ENCODE measurements around the gene EMC9.

EMC9 gene, protein sequence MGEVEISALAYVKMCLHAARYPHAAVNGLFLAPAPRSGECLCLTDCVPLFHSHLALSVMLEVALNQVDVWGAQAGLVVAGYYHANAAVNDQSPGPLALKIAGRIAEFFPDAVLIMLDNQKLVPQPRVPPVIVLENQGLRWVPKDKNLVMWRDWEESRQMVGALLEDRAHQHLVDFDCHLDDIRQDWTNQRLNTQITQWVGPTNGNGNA

DNA sequence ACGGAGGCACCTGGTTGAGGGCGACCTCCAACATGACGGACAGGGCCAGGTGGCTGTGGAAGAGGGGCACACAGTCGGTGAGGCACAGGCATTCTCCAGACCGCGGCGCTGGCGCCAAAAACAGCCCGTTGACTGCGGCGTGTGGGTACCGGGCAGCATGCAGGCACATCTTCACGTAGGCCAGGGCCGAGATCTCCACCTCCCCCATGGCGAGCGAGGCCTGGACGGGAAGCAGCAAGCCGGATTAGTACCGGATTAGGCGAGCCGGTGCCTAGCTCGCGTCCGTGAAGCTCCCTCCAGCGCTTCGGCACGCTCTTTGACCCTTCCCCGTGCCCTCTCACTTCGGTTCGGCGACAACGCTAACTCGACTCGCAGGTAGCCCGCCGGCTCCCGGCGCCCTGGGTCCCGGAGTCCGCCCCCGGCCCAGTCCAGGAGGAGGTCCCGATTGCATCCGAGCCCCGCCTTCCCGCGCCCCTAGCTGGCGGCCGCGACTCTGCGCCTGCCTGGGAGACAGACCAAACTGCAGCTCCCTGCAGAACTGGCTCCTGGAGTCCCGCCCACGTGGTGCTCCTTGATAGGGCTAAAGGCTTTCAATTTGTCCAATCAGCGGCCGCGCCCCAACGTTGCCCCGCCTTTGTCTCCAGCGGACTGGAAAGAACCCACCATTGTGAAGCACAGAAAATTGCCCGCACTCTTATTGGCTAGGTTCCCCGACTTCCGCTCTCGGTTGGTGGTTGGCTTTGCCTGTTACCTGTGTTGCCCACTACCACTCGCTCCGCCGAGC, at the start of gene EMC9:
TSS of gene EMC9 (minus strand) at position 495 of the 784 bp plus-strand sequence. CDS start at position 208, 287 bp downstream.
- peak; percentile 99 for DNase-seq

DNA sequence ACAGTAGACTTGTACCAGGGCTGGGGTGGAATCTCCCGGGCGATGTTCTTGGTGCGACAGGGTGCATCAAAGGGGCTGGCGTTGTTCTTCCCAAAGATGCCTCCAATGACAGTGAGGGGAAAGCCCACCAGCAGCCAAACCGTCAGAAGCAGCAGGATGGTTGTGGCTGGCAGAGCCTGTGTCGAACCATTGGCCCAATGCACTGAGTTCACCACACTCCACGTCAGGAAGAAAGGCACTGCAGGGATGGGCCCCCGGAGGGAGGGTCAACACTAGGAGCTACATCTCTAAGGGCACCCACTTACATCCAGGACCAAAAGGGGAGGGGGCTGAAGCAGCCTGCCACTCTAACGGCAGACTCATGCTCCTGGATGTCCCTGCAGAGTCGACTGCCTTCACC, 49.0 kb upstream of the EMC9 start:
- DNase-seq, result no peak

DNA sequence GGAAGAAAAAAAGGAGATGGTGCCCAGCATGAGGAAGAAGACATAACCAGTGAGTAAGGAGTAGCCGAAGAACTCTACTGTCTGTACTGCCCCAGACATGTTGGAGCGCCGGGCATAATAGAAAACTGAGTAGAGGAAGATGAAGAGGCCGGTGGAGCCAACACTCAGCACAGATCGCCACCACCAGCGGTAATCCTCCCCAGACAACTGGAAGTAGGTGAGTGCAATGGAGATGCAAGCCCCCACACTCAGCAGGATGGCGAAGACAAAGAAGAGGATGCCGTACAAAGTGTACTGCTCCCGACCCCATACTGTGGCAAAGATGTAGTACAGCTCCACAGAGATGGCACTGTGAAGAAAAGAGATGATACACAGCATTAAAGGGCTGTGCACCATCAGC, 48.1 kb upstream of the EMC9 start:
- no peak for DNase-seq

DNA sequence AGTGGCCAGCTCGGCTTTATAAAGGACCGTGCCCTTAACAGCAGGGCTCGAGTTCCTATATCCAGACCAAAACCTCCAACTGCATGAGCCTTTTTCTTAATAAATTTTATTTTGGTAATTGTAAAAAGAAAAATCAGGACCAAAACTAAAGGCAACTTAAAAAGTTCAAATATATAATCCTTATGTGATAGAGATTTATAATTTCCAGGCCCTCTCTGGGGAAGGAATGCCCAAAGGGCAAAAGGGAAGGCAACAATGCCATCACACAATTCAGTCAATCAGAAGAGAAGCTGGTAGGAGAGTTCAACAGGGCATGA, 47.6 kb upstream of the EMC9 start:
- DNase-seq, result no peak

DNA sequence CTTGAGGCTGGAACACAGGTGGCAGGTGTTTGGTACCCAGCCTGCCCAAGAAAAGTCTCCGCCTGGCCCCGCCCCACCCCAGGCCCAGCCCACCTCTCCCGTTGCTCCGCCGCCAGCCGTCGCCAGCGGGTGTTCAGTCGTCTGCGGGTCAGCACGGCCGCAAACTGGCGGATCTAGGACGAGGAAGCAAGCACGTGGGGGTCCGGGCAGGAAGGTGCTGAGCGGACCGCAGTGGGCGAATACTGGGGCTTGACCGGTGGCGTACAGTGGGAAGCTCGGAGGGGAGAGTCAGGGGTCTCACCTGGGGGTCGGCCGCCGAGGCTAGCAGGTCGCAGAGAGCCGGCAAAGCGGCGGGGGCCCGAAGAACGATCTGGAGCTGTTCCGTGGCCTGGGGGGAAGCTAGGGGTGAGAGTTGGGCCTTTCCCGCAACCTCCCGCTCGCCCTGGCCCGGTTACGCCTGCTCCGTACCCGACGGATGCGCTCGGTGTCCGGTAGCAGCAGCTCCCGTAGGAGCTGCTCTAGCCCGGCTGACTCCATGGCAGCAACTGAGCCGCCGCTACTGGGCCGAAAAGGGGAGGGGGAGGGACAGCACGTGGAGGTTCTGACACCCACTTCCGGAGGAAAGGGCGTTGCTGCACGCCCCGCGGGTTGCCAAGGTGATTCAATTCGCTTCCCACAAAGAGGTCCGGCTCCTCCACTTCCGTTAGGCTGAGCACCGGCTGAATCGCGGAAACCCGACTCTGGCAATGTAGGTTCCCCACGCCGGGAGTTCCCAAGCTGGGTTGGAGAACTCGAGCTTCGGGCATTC, 47.1 kb upstream of the EMC9 start, which contains the start of gene IPO4:
TSS of gene IPO4 (minus strand) at position 566 of the 808 bp plus-strand sequence. CDS start at position 537, 29 bp downstream.
- peak; percentile 92 for DNase-seq

DNA sequence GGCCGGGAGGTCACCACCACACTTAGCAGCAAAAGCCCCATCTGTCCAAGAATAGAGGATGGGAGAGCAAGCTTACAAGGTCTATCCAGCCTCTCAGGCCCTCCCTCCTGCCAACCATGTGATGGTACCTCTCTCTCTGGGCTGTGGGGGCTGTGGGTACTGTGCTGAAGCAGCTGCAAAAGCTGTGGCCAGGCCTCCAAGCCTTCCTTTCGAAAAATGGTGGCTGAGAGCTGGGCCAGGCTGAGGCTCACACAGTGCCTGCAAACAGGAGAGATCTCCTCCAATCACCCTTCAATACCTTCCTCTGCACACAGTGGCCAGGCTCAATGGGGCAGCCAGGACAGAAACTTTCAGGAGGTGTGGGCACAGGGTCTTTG, 46.1 kb upstream of the EMC9 start:
- DNase-seq, result no peak

DNA sequence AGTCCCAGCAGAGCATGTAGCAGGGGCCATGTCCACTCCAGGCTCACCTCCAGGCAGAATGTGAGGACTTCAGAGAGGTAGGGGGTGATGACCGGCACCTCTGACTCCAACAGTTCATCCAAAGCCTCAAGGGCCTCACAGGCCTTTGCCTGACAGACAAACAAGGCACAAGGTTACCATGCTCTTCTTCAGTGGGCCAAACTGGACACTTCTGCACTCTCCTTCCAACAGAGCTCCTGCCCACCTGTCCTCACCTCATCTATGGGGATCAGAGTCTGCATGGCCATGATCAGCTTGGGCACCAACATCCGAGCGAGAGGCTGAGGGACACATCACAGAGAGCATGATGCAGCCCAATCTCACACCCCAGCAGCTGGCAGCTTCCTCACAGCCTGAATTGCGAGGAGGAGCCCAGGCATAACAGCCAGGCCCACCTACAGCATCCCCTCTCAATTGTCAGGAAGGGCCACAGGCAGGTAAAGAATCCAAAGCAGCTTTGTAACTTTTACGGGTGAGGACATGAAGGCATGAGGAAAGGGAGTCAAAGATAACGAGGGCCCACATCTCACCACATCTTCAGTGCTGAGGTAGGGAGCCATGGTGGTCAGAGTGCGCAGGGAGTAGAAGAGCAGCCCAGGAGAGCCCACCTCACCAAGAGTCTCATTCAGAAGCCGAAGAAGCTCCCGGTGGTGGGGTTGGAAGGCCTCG, 45.6 kb upstream of the EMC9 start:
- no peak for DNase-seq

DNA sequence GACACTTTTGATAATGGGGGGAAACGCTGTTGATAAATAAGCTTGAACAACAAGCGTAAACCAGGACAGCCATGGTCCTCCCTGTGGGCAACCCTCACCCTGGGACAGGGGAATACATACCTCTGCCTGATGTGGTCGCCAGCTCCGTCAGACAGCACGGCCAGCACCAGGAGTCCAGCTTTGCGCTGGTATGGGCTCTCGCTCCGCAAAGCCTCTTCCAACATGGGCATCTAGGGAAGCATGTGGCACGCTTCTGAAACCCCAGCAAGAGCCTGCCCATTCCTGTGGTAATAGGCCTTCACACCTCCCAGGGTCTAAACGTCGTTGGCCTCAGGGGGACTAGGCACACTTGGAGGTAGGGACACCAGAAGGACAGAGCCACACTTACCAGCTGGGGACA, 44.4 kb upstream of the EMC9 start:
- no peak for DNase-seq

DNA sequence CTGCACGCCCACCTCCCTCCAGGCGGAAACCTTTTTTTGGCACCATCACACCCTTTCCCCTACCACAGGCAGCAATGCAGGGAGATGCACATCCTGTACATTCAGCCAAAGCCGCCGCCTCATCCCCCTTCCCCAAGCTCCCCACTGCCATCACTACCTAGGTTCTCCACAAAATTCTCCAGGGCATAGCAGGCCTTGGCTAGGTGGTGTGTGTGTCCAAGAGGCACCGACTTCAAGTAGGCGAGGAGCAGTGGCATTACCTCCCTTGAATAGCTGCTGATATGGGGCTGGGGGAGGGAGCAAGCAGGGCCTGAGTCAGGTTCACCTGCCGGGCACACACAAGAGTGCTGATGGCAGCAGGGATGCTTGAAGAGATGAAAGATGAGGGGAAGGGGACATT, 43.6 kb upstream of the EMC9 start:
- DNase-seq, result no peak

DNA sequence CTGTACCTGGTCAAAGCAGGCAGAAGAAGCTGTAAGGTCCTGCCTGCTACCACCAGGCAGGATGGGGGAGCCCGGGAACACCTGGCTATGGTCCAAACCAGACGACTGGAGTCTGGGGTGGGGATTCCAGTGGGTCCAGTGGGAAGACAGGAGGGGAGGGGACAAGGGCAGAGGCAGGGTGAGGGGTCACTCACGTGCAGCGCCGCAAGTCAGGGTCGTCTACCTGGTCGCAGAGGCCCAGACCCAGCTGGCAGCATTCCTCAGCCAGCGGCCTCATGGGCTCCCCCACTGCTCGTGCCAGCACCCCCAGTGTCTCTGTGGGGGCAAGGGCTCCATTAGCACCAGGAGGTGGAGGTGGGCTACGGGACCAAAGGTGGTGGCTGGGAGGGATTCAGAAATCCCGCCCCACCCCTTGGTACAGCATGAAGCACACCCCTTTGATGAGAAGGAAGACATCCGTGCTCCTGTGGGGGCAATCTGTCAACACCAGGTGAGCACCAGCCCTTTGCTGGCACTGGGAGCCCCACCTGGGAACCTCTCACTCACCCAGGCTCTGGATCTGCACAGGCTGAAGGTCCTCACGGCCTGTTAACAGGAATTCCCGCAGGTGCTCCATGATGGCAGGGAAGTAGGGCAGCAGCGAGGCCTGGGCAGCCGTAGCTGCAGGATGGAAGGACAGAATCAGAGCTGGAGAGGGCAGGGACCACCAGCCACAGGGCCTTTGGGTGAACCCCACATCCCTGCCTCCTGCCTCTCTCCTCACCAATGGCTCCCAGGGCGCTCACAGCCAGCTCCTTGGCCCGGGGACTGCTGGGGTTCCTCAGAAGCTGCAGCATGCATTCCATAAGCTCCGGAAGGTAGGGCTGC, 42.9 kb upstream of the EMC9 start:
- no peak for DNase-seq

DNA sequence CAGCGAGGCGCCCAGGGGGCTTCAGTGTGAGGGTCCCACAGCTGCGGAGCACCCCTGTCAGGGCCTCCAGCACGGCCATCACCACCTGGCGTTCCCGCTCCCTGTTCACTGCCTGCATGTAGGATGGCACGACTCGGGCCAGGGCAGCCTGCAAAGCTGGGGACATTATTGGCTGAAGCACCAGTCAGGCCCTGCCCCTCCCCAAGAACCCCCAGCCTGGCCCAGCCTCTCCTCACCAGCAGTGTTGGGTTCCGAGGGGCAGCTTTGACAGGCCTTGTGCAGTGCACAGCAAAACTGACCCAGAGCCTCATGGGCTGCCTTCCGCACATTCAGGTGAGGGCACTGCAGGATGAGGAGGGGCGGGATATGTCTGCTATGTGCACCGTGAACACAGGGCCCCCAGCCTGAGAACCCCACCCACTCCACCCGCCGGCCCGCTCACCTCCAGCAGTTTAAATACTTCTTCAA, 41.7 kb upstream of the EMC9 start:
- no peak for DNase-seq

DNA sequence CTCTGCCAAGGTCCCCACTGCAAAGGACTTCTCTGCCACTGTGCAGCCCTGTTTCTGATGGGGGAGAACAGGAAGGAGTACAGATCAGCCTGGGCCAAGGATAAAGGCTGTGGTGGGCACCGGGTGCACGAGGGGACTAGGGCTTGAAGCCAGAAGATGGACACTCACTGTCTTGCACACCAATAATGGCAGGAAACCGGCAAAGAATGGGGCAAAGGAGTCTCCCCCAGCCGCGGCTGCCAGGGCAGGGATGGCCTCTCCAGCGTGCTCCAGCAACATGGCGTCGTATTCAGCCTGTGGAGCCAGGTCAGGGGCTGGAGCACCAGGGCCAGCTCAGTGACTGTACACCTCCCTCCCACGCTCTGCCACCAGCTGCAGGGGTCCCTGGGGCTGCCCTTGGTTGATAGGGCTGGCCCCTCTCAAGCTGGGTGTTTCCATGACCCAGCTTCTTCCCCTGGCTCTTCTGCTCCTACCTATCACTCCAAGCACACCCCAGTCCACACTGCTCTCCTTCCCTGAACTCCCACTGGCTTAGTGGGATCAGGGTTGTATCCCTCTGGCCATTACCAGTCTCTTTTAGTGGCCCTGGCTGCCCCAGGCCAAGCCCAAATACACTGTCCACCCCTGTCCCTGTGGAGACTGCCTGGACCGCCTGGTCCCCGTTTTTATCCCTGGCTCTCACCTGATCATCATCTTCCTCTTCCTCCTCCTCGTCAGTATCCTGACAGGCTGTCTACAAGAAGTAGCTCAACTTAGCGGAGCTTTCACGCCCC, 40.9 kb upstream of the EMC9 start:
- DNase-seq, result no peak

DNA sequence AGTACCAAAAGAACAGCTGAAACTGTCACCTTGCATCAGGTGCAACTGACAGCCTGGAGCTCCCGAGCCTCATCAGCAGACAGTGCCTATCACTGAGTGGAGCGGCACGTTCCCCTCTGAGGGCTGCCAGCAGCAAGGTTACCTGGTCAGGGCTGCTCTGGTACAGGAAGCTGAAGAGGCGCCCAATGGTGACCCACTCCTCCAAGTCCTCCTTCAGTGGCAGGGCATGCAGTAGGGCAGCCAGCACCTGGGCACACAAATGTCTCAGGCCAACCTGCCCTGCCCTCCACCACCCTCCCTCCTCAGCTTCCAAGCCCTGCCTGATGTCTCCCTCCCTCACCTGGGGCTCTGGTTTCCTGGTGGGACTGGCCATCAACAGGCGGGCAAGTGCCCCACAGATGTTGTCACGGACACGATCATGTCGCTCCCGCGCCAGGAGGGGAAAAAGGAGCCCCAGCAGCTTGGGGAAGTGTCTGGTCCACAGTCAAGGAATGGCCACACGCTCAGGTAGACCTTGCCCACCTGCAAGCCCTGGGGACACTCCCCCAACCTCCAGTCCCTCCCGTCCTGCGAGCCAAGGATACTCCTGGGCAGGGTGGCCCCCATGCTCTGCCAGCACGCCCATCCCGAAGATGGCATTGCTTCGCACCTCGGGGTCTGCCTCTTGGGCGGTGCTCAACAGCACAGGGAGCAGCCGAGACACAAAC, 40.1 kb upstream of the EMC9 start:
- no peak for DNase-seq

DNA sequence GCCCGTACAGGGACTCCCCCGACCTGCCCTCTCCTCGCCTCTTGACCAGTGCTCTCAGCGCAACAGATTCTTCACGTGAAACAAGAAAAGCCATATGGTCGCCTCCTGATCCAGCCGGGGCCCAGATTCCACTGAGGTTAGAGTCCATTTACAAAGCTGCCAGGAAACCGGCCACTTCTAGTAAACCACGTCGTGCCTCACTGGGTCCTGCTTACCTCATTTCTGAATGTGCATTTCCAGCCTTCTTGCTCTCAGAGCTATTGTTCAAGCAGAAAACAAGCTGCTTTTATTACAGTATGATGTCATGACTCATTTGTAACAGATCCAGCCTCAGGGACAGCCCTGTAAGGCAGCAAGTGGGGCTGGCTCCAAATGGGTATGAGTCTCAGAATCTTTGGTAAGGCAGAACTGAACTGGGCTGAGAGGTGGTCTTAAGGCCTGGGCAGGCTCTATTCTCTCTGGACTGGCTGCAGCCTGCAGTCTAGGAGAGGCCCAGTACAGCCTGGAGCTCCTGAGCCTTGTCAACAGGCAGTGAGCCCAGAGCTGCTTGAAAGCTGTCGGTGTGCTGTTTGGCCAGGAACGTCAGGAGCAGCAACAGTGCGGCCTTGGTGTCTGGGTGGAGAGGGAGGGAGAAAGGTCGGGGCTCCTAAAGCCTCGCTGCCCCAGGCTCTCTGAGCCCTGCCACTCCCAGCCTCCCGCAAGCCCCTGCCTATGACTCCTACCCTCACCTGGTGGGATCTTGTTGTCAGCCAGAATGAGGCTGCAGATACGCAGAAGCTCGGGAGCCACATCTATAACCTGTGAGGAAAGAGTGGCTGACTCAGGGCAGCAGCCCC, 38.8 kb upstream of the EMC9 start:
- no peak for DNase-seq

DNA sequence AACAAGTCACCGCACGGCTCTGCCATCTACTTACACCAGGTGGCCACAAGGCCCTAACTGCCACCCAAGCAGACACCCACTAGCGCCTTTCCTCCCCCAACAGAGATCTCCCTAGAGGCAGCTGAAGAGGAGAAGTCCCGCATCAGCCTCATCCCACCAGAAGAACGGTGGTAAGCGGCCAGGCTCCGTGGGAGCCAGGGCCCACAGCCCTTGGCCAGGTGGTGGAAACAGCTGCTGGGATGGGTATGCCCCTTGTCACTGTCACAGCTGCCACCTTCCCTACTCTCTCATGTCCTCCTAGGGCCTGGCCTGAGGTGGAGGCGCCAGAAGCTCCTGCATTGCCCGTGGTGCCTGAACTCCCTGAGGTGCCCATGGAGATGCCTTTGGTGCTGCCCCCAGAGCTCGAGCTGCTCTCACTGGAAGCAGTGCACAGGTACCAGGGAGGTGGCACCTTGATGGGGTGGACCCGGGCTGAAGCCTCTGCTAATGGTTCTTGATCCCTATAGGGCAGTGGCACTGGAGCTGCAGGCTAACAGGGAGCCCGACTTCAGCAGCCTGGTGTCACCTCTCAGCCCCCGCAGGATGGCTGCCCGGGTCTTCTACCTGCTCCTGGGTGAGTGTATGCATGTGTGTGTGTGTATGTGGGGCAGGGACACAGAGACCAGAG, 38.0 kb upstream of the EMC9 start:
- DNase-seq, result no peak

DNA sequence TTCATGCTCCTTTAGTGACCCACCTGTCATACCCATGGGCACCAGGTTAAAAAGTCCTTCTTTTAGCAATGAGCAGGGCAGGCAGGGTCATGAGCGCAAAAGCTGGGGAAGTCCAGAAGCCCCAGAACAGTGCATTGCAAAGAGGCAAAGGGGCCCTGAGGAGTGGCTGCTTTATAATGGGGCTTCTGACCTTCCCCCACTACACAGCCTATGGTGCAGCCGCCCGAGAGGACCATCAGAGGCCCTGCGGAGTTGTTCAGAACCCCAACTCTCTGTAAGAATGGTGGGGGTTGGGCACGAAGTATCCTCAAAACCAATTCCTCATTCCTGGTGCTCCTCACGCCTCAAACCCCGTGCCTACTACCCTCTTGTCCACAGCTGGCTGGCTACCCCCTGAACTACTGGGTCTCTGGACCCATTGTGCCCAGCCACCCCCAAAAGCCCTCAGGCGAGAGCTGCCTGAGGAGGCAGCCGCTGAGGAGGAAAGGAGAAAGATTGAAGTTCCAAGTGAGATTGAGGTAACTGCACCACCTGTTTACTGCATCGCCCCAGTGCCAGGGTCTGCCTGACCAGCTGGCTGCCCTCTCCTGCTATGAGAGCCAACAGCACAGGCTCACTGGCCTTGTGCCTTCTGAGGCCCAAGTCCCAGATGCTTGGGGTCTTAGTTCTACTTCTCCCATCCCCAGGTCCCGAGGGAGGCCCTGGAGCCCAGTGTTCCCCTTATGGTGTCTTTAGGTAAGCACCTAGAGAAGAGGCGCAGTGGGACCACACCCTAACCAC, 37.2 kb upstream of the EMC9 start:
- no peak for DNase-seq

DNA sequence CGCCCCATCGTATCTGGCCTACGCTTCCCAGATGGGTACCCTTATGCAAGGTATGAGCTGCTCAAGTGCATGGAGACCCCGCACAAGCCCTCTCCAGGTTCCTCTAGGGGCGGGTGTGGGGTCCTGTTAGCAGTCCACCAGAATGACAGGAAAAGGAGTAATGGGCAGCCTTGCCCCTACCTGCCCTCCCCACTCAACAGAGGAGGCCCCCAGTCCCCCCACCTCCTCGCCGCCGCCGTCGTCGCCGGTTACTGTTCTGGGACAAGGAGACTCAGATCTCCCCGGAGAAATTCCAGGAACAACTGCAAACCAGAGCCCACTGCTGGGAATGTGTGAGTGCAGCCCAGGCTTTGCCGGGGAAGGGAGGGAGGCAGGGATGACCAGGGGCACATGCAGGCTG, 36.5 kb upstream of the EMC9 start:
- no peak for DNase-seq
